WTC11 (cell line): Measurements from ENCODE around the gene TMEM144. TPM values are rescaled to one million over a fixed set of nuclear protein-coding genes. Genes with fewer than 3 reads are reported as not detected.

Experiments used
- ATAC-seq: fragments of 200-7000 bp; cut with Tn5 transposase; 2 replicates; pipeline ENCODE4 v1.10.0; 2021; ENCODE audit warnings: mild to moderate bottlenecking, moderate library complexity
- CTCF ChIA-PET: fragments of 300-600 bp; sonication (Branson Sonifier 250); formaldehyde crosslinking; loops from one replicate; lab custom pipeline; 2021; ENCODE audit warnings: antibody characterized with exemption; lab: Charles Lee
- POLR2A ChIA-PET: fragments of 350-600 bp; sonication (Branson Sonifier 250); formaldehyde crosslinking; loops from one replicate; lab custom pipeline; 2021; ENCODE audit warnings: antibody characterized with exemption; lab: Charles Lee
- DNase-seq: peaks from one replicate; pipeline ENCODE4 v3.0.0; 2021; ENCODE audit warnings: low spot score
- H3K27ac Mint-ChIP-seq: 2 replicates; pipeline ENCODE4 v1.8.0; 2021; ENCODE audit warnings: mixed read lengths
- H3K27me3 Mint-ChIP-seq: 2 replicates; pipeline ENCODE4 v1.8.0; 2021; ENCODE audit warnings: low read depth, mild to moderate bottlenecking, moderate library complexity, mixed read lengths
- H3K36me3 Mint-ChIP-seq: 2 replicates; pipeline ENCODE4 v1.8.0; 2021; ENCODE audit warnings: mixed read lengths
- H3K4me1 Mint-ChIP-seq: 2 replicates; pipeline ENCODE4 v1.8.0; 2022; ENCODE audit warnings: mixed read lengths
- H3K4me3 Mint-ChIP-seq: 2 replicates; pipeline ENCODE4 v1.8.0; 2021; ENCODE audit warnings: mild to moderate bottlenecking, moderate library complexity, mixed read lengths
- H3K9me3 Mint-ChIP-seq: 2 replicates; pipeline ENCODE4 v1.8.0; 2021; ENCODE audit warnings: mixed read lengths
- ATF1 ChIP-seq: sonication (generic); formaldehyde crosslinking; IDR thresholded peaks from 2 replicates; pipeline ENCODE4 v1.8.1; 2023; ENCODE audit warnings: mild to moderate bottlenecking, moderate library complexity, missing genetic modification reagents
- CREB1 ChIP-seq: sonication (generic); formaldehyde crosslinking; IDR thresholded peaks from 2 replicates; pipeline ENCODE4 v1.8.0; 2023; ENCODE audit warnings: mild to moderate bottlenecking, missing genetic modification reagents
- ELF4 ChIP-seq: sonication (generic); formaldehyde crosslinking; IDR thresholded peaks from 2 replicates; pipeline ENCODE4 v1.8.1; 2022; ENCODE audit warnings: low read depth, mild to moderate bottlenecking, moderate library complexity, missing genetic modification reagents
- ESRRA ChIP-seq: sonication (generic); formaldehyde crosslinking; IDR thresholded peaks from 2 replicates; pipeline ENCODE4 v1.8.1; 2022; ENCODE audit warnings: mild to moderate bottlenecking, missing genetic modification reagents, borderline replicate concordance
- FOXK1 ChIP-seq: sonication (generic); formaldehyde crosslinking; IDR thresholded peaks from 2 replicates; pipeline ENCODE4 v1.8.0; 2022; ENCODE audit warnings: mild to moderate bottlenecking, moderate library complexity, missing genetic modification reagents
- GRHL2 ChIP-seq: fragments of 250-450 bp; sonication (Bioruptor Pico); IDR thresholded peaks from 2 replicates; pipeline ENCODE4 v1.8.0; 2022; ENCODE audit warnings: mild to moderate bottlenecking, moderate library complexity; ENCODE audit not compliant: insufficient replicate concordance, severe bottlenecking
- IRF2 ChIP-seq: sonication (generic); formaldehyde crosslinking; IDR thresholded peaks from 2 replicates; pipeline ENCODE4 v1.8.0; 2022; ENCODE audit warnings: low read depth, missing genetic modification reagents, borderline replicate concordance
- KAT7 ChIP-seq: sonication (generic); formaldehyde crosslinking; IDR thresholded peaks from 2 replicates; pipeline ENCODE4 v1.8.1; 2023; ENCODE audit warnings: missing genetic modification reagents, mild to moderate bottlenecking, borderline replicate concordance
- MYBL2 ChIP-seq: sonication (generic); formaldehyde crosslinking; IDR thresholded peaks from 2 replicates; pipeline ENCODE4 v1.8.1; 2023; ENCODE audit warnings: mild to moderate bottlenecking, moderate library complexity, missing genetic modification reagents
- NFE2L1 ChIP-seq: sonication (generic); formaldehyde crosslinking; IDR thresholded peaks from 2 replicates; pipeline ENCODE4 v1.8.1; 2023; ENCODE audit warnings: missing genetic modification reagents
- NFYB ChIP-seq: sonication (generic); formaldehyde crosslinking; conservative IDR thresholded peaks from 2 replicates; pipeline ENCODE4 v1.8.0; 2022; ENCODE audit warnings: low read depth, missing genetic modification reagents
- NR2C2 ChIP-seq: sonication (generic); formaldehyde crosslinking; IDR thresholded peaks from 2 replicates; pipeline ENCODE4 v1.8.0; 2022; ENCODE audit warnings: mild to moderate bottlenecking, missing genetic modification reagents
- RORB ChIP-seq: fragments of 250-450 bp; sonication (Bioruptor Pico); IDR thresholded peaks from 2 replicates; pipeline ENCODE4 v1.9.0; 2021; ENCODE audit warnings: mild to moderate bottlenecking
- SMAD3 ChIP-seq: sonication (generic); formaldehyde crosslinking; IDR thresholded peaks from 2 replicates; pipeline ENCODE4 v1.8.0; 2022; ENCODE audit warnings: missing genetic modification reagents, mild to moderate bottlenecking, borderline replicate concordance
- TCF7 ChIP-seq: sonication (generic); formaldehyde crosslinking; IDR thresholded peaks from 2 replicates; pipeline ENCODE4 v1.8.0; 2022; ENCODE audit warnings: mild to moderate bottlenecking, low read depth, missing genetic modification reagents, moderate library complexity
- ZBTB21 ChIP-seq: sonication (generic); formaldehyde crosslinking; IDR thresholded peaks from 2 replicates; pipeline ENCODE4 v1.8.1; 2023; ENCODE audit warnings: mild to moderate bottlenecking, missing genetic modification reagents, borderline replicate concordance
- ZNF232 ChIP-seq: sonication (generic); formaldehyde crosslinking; IDR thresholded peaks from 2 replicates; pipeline ENCODE4 v1.8.0; 2022; ENCODE audit warnings: mild to moderate bottlenecking, missing genetic modification reagents
- ZNF317 ChIP-seq: sonication (generic); formaldehyde crosslinking; IDR thresholded peaks from 2 replicates; pipeline ENCODE4 v1.8.1; 2023; ENCODE audit warnings: low read depth, mild to moderate bottlenecking, moderate library complexity, missing genetic modification reagents, borderline replicate concordance
- ZNF396 ChIP-seq: fragments of 250-450 bp; sonication (Bioruptor Pico); IDR thresholded peaks from 2 replicates; pipeline ENCODE4 v1.8.0; 2021; ENCODE audit warnings: mild to moderate bottlenecking, moderate library complexity, borderline replicate concordance
- total RNA-seq: library from RNA; stranded (reverse); gene quantifications from 3 replicates; pipeline ENCODE4 v1.2.3, GENCODE V29; 2021
- TF ChIP-seq, protein P1 (sequence below): sonication (generic); formaldehyde crosslinking; IDR thresholded peaks from 2 replicates; pipeline ENCODE4 v1.8.1; 2023; ENCODE audit warnings: mild to moderate bottlenecking, missing genetic modification reagents, borderline replicate concordance
- TF ChIP-seq, protein P2 (sequence below): sonication (generic); formaldehyde crosslinking; IDR thresholded peaks from 2 replicates; pipeline ENCODE4 v1.8.0; 2022; ENCODE audit warnings: missing genetic modification reagents
- TF ChIP-seq, protein P3 (sequence below): sonication (generic); formaldehyde crosslinking; IDR thresholded peaks from 2 replicates; pipeline ENCODE4 v1.8.1; 2022; ENCODE audit warnings: mild to moderate bottlenecking, moderate library complexity, missing genetic modification reagents
- TF ChIP-seq, protein P4 (sequence below): sonication (generic); formaldehyde crosslinking; conservative IDR thresholded peaks from 2 replicates; pipeline ENCODE4 v1.8.1; 2022; ENCODE audit warnings: mild to moderate bottlenecking, missing genetic modification reagents
- TF ChIP-seq, protein P5 (sequence below): sonication (generic); formaldehyde crosslinking; IDR thresholded peaks from 2 replicates; pipeline ENCODE4 v1.8.1; 2023; ENCODE audit warnings: mild to moderate bottlenecking, missing genetic modification reagents, moderate library complexity
- TF ChIP-seq, protein P6 (sequence below): sonication (generic); formaldehyde crosslinking; IDR thresholded peaks from 2 replicates; pipeline ENCODE4 v1.8.1; 2023; ENCODE audit warnings: mild to moderate bottlenecking, missing genetic modification reagents

TMEM144 gene
- total RNA-seq, 1 experiment from 2014 or later = 3.8 TPM

DNA sequence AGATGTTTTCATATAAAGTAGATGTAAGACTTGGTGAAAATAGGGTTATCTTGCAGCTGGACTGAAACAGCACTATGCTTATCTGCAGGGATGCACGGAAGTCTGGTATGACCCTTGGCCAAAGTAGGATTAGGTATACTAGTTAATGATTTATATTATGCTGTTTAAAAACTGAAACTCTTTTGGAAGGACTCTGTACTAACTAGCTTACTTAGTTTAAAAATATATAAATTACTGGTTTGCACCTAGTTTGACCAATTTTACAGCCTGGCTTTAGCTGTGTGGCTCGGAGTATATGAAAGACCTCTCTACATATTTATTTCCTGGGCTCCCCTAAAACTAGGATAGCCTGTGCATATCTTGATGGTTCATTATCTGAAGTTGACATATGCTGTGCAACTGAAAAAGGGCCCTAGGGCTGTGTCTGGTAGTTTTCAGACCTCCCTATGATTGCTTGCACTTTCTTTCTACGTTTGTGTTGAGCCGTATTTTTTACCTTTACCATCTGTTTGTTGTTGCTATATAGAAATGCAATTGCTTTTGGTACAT is 89.2 kb downstream of the TMEM144 start:
- CTCF ChIA-PET = no interaction called here
- POLR2A ChIA-PET = no interaction called here
- TF ChIP-seq ATF1 (CRISPR knock-in tag) (no peak), ZNF396 (CRISPR knock-in tag) (no peak), NFE2L1 (CRISPR knock-in tag) (no peak), IRF2 (CRISPR knock-in tag) (no peak), NR2C2 (CRISPR knock-in tag) (no peak), GRHL2 (no peak), FOXK1 (CRISPR knock-in tag) (no peak), ZNF317 (CRISPR knock-in tag) (no peak), CREB1 (CRISPR knock-in tag) (no peak), TCF7 (CRISPR knock-in tag) (no peak), MYBL2 (CRISPR knock-in tag) (no peak)
- TF ChIP-seq, protein P1, sequence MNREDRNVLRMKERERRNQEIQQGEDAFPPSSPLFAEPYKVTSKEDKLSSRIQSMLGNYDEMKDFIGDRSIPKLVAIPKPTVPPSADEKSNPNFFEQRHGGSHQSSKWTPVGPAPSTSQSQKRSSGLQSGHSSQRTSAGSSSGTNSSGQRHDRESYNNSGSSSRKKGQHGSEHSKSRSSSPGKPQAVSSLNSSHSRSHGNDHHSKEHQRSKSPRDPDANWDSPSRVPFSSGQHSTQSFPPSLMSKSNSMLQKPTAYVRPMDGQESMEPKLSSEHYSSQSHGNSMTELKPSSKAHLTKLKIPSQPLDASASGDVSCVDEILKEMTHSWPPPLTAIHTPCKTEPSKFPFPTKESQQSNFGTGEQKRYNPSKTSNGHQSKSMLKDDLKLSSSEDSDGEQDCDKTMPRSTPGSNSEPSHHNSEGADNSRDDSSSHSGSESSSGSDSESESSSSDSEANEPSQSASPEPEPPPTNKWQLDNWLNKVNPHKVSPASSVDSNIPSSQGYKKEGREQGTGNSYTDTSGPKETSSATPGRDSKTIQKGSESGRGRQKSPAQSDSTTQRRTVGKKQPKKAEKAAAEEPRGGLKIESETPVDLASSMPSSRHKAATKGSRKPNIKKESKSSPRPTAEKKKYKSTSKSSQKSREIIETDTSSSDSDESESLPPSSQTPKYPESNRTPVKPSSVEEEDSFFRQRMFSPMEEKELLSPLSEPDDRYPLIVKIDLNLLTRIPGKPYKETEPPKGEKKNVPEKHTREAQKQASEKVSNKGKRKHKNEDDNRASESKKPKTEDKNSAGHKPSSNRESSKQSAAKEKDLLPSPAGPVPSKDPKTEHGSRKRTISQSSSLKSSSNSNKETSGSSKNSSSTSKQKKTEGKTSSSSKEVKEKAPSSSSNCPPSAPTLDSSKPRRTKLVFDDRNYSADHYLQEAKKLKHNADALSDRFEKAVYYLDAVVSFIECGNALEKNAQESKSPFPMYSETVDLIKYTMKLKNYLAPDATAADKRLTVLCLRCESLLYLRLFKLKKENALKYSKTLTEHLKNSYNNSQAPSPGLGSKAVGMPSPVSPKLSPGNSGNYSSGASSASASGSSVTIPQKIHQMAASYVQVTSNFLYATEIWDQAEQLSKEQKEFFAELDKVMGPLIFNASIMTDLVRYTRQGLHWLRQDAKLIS (CRISPR knock-in tag) = no peak
- TF ChIP-seq, protein P2, sequence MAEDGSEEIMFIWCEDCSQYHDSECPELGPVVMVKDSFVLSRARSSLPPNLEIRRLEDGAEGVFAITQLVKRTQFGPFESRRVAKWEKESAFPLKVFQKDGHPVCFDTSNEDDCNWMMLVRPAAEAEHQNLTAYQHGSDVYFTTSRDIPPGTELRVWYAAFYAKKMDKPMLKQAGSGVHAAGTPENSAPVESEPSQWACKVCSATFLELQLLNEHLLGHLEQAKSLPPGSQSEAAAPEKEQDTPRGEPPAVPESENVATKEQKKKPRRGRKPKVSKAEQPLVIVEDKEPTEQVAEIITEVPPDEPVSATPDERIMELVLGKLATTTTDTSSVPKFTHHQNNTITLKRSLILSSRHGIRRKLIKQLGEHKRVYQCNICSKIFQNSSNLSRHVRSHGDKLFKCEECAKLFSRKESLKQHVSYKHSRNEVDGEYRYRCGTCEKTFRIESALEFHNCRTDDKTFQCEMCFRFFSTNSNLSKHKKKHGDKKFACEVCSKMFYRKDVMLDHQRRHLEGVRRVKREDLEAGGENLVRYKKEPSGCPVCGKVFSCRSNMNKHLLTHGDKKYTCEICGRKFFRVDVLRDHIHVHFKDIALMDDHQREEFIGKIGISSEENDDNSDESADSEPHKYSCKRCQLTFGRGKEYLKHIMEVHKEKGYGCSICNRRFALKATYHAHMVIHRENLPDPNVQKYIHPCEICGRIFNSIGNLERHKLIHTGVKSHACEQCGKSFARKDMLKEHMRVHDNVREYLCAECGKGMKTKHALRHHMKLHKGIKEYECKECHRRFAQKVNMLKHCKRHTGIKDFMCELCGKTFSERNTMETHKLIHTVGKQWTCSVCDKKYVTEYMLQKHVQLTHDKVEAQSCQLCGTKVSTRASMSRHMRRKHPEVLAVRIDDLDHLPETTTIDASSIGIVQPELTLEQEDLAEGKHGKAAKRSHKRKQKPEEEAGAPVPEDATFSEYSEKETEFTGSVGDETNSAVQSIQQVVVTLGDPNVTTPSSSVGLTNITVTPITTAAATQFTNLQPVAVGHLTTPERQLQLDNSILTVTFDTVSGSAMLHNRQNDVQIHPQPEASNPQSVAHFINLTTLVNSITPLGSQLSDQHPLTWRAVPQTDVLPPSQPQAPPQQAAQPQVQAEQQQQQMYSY (CRISPR knock-in tag) = no peak
- TF ChIP-seq, protein P3, sequence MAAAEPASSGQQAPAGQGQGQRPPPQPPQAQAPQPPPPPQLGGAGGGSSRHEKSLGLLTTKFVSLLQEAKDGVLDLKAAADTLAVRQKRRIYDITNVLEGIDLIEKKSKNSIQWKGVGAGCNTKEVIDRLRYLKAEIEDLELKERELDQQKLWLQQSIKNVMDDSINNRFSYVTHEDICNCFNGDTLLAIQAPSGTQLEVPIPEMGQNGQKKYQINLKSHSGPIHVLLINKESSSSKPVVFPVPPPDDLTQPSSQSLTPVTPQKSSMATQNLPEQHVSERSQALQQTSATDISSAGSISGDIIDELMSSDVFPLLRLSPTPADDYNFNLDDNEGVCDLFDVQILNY = no peak
- TF ChIP-seq, protein P4, sequence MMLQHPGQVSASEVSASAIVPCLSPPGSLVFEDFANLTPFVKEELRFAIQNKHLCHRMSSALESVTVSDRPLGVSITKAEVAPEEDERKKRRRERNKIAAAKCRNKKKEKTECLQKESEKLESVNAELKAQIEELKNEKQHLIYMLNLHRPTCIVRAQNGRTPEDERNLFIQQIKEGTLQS (CRISPR knock-in tag) = no peak
- TF ChIP-seq, protein P5, sequence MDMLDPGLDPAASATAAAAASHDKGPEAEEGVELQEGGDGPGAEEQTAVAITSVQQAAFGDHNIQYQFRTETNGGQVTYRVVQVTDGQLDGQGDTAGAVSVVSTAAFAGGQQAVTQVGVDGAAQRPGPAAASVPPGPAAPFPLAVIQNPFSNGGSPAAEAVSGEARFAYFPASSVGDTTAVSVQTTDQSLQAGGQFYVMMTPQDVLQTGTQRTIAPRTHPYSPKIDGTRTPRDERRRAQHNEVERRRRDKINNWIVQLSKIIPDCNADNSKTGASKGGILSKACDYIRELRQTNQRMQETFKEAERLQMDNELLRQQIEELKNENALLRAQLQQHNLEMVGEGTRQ = no peak
- no peak overlapping the region for H3K4me3 Mint-ChIP-seq
- H3K27me3 Mint-ChIP-seq = no peaks in the 10 kb centered on the region
- H3K27ac Mint-ChIP-seq = no peak overlapping the region
- H3K36me3 Mint-ChIP-seq = peaks cover 17% of the 10 kb centered on the region
- ATAC-seq = no peak
- DNase-seq = no peak
- H3K4me1 Mint-ChIP-seq = peaks cover 11% of the 10 kb centered on the region
- peaks cover 35% of the 10 kb centered on the region for H3K9me3 Mint-ChIP-seq

DNA sequence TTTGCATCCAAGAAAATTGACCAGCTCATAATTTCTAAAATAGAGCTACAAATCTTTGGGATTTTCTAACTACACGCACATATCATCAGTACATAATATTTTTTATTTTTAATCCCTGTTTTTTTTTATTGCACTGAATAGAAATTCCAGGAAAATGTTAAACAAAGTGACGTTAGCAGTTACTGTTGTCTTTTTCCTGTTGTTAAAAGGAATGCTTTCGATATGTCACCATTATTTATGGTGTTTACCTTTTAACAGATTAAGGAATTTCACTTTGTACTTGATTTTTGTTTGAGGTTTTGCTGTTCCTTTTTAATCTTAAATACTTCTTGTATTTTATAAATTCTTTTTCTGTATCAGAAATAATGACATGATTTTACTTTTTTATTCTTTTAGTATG is 89.7 kb downstream of the TMEM144 start:
- Mint-ChIP-seq H3K27me3 (no peaks in the 10 kb centered on the region), H3K27ac (no peak overlapping the region), H3K36me3 (peaks cover 14% of the 10 kb centered on the region), H3K9me3 (peaks cover 30% of the 10 kb centered on the region), H3K4me1 (peaks cover 11% of the 10 kb centered on the region), H3K4me3 (no peak overlapping the region)
- ATAC-seq = no peak
- no peak for DNase-seq
- ChIA-PET CTCF (no interaction called here), POLR2A (no interaction called here)
- TF ChIP-seq ZBTB21 = no peak
- no peak for TF ChIP-seq ELF4
- TF ChIP-seq NFYB = no peak
- TF ChIP-seq, protein P4 (CRISPR knock-in tag) = no peak
- TF ChIP-seq, protein P6, sequence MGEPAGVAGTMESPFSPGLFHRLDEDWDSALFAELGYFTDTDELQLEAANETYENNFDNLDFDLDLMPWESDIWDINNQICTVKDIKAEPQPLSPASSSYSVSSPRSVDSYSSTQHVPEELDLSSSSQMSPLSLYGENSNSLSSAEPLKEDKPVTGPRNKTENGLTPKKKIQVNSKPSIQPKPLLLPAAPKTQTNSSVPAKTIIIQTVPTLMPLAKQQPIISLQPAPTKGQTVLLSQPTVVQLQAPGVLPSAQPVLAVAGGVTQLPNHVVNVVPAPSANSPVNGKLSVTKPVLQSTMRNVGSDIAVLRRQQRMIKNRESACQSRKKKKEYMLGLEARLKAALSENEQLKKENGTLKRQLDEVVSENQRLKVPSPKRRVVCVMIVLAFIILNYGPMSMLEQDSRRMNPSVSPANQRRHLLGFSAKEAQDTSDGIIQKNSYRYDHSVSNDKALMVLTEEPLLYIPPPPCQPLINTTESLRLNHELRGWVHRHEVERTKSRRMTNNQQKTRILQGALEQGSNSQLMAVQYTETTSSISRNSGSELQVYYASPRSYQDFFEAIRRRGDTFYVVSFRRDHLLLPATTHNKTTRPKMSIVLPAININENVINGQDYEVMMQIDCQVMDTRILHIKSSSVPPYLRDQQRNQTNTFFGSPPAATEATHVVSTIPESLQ (CRISPR knock-in tag) = no peak
- no peak for TF ChIP-seq KAT7 (CRISPR knock-in tag)
- TF ChIP-seq NR2C2 (CRISPR knock-in tag) = no peak
- TF ChIP-seq RORB (CRISPR knock-in tag) = no peak
- TF ChIP-seq SMAD3 (CRISPR knock-in tag) = no peak
- TF ChIP-seq ESRRA (CRISPR knock-in tag) = no peak
- TF ChIP-seq ZNF232 = no peak
